ENCODE measurements around the gene PPP3CB. TPM values are rescaled to one million over a fixed set of nuclear protein-coding genes. Genes with fewer than 3 reads are reported as not detected.
A peak's percentile ranks its signal among the peaks of the same experiment; 100 is the strongest.

PPP3CB gene
- total RNA-seq, 6 donors from 2014 or later: 24.3 to 42.4 (median 32.9) TPM

DNA sequence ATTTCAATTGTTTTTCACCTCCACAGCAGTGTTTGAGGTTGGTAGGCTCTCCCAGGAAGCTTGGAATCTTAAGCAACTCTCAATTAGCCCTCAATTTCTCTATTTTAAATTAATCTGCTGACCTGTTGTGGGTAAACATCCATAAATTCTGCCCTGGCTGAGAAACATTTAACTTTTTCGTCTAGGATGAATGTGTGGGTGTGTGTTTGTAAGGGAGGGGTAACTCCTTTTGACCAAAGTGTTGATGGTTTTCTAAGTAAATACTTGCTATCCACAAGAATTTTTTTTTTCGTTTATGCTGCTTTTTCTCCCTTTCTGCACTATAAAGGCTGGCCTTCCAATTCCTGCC lies 973 bp downstream of the PPP3CB start:
- no peaks in the 10 kb centered on the region for H3K27me3 ChIP-seq
- no peak for TF ChIP-seq EP300 (IDR thresholded peaks at IDR 0.05)
- TF ChIP-seq POLR2AphosphoS5 (IDR thresholded peaks at IDR 0.05): no peak
- TF ChIP-seq POLR2A (IDR thresholded peaks at IDR 0.05): no peak
- TF ChIP-seq, protein P1, sequence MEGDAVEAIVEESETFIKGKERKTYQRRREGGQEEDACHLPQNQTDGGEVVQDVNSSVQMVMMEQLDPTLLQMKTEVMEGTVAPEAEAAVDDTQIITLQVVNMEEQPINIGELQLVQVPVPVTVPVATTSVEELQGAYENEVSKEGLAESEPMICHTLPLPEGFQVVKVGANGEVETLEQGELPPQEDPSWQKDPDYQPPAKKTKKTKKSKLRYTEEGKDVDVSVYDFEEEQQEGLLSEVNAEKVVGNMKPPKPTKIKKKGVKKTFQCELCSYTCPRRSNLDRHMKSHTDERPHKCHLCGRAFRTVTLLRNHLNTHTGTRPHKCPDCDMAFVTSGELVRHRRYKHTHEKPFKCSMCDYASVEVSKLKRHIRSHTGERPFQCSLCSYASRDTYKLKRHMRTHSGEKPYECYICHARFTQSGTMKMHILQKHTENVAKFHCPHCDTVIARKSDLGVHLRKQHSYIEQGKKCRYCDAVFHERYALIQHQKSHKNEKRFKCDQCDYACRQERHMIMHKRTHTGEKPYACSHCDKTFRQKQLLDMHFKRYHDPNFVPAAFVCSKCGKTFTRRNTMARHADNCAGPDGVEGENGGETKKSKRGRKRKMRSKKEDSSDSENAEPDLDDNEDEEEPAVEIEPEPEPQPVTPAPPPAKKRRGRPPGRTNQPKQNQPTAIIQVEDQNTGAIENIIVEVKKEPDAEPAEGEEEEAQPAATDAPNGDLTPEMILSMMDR (IDR thresholded peaks at IDR 0.05): no peak
- H3K36me3 ChIP-seq: peaks cover 0 to 22% (median 14%) of the 10 kb centered on the region in 4 donors
- H3K27ac ChIP-seq: peak overlapping the region; percentile 97 to 99 (median 98)
- no peaks in the 10 kb centered on the region for H3K9me3 ChIP-seq
- 0 to 1% methylated on average over 2 of the region's 2 CpGs for WGBS, 2 donors
- H3K4me1 ChIP-seq: peaks cover 32 to 48% (median 35%) of the 10 kb centered on the region in 4 donors
- DNase-seq: no peak
- peak overlapping the region; percentile 59 to 86 (median 78) for H3K4me3 ChIP-seq
- ATAC-seq (ENCODE audit: low FRiP score in 2 of 2): no peak

- H3K4me3 ChIP-seq: peak overlapping the region in 2 of 4 donors; percentile 73 to 86
- ATAC-seq (ENCODE audit: low FRiP score in 2 of 2) (no peak), DNase-seq (no peak)
- 95 to 96% methylated on average over 15 of the region's 15 CpGs for WGBS, 2 donors
- H3K27ac ChIP-seq: peak overlapping the region in 2 of 4 donors; percentile 97 to 99
- peaks cover 0 to 17% (median 12%) of the 10 kb centered on the region in 4 donors for H3K36me3 ChIP-seq
- no peaks in the 10 kb centered on the region for H3K27me3 ChIP-seq
- TF ChIP-seq, protein P1 (IDR thresholded peaks at IDR 0.05): no peak
- TF ChIP-seq EP300 (IDR thresholded peaks at IDR 0.05) (no peak), POLR2A (IDR thresholded peaks at IDR 0.05) (no peak), POLR2AphosphoS5 (IDR thresholded peaks at IDR 0.05) (no peak)
- peaks cover 32 to 48% (median 39%) of the 10 kb centered on the region in 4 donors for H3K4me1 ChIP-seq
- no peaks in the 10 kb centered on the region for H3K9me3 ChIP-seq
These were observed 1.6 kb downstream of the PPP3CB start for GRCh38 chr10:73494213-73494612.

- H3K27me3 ChIP-seq: no peaks in the 10 kb centered on the region
- DNase-seq (no peak), ATAC-seq (ENCODE audit: low FRiP score in 2 of 2) (no peak)
- peaks cover 0 to 13% (median 8%) of the 10 kb centered on the region in 4 donors for H3K36me3 ChIP-seq
- no peak for TF ChIP-seq POLR2A (IDR thresholded peaks at IDR 0.05)
- no peak for TF ChIP-seq POLR2AphosphoS5 (IDR thresholded peaks at IDR 0.05)
- no peak for TF ChIP-seq EP300 (IDR thresholded peaks at IDR 0.05)
- TF ChIP-seq, protein P1 (IDR thresholded peaks at IDR 0.05): no peak
- 47 to 49% methylated on average over 2 of the region's 2 CpGs for WGBS, 2 donors
- H3K4me3 ChIP-seq: peak overlapping the region in 1 of 4 donors; percentile 73
- H3K9me3 ChIP-seq: no peaks in the 10 kb centered on the region
- peak overlapping the region in 1 of 4 donors; percentile 97 for H3K27ac ChIP-seq
- H3K4me1 ChIP-seq: peaks cover 32 to 48% (median 39%) of the 10 kb centered on the region in 4 donors
These were observed 2.0 kb downstream of the PPP3CB start for GRCh38 chr10:73493781-73494180.

- TF ChIP-seq, protein P1 (IDR thresholded peaks at IDR 0.05): no peak
- TF ChIP-seq EP300 (IDR thresholded peaks at IDR 0.05) (no peak), POLR2A (IDR thresholded peaks at IDR 0.05) (no peak), POLR2AphosphoS5 (IDR thresholded peaks at IDR 0.05) (no peak)
- no peak for ATAC-seq (ENCODE audit: low FRiP score in 2 of 2)
These were observed 9.2 kb downstream of the PPP3CB start for GRCh38 chr10:73486601-73487000.

GRCh38 chr10:73485320-73485719 lies 10.5 kb downstream of the PPP3CB start:
- ATAC-seq (ENCODE audit: low FRiP score in 2 of 2) (no peak), DNase-seq (no peak)
- H3K27me3 ChIP-seq: no peaks in the 10 kb centered on the region
- no peak for TF ChIP-seq EP300 (IDR thresholded peaks at IDR 0.05)
- TF ChIP-seq POLR2A (IDR thresholded peaks at IDR 0.05): no peak
- TF ChIP-seq, protein P1 (IDR thresholded peaks at IDR 0.05): no peak
- H3K4me1 ChIP-seq: peaks cover 0 to 6% (median 2%) of the 10 kb centered on the region in 4 donors
- no peaks in the 10 kb centered on the region for H3K9me3 ChIP-seq
- 69 to 70% methylated on average over 1 of the region's 1 CpG for WGBS, 2 donors
- H3K27ac ChIP-seq: no peak overlapping the region
- peaks cover 0 to 9% (median 3%) of the 10 kb centered on the region in 4 donors for H3K36me3 ChIP-seq
- H3K4me3 ChIP-seq: no peak overlapping the region

More at GRCh38 chr10:73486601-73487000, 9.2 kb downstream of the PPP3CB start:
- Histone ChIP-seq H3K27me3 (no peaks in the 10 kb centered on the region), H3K36me3 (peaks cover 0 to 9% (median 3%) of the 10 kb centered on the region in 4 donors), H3K9me3 (no peaks in the 10 kb centered on the region), H3K4me1 (peaks cover 0 to 6% (median 3%) of the 10 kb centered on the region in 4 donors), H3K27ac (no peak overlapping the region), H3K4me3 (no peak overlapping the region)
- DNase-seq: no peak
- WGBS, 2 donors: 94 to 95% methylated on average over 4 of the region's 4 CpGs

Data from upper lobe of left lung (tissue), 6 donors.